Measurements from ENCODE around the gene TWF1.
A peak's percentile ranks its signal among the peaks of the same experiment; 100 is the strongest.

TWF1 gene

DNA sequence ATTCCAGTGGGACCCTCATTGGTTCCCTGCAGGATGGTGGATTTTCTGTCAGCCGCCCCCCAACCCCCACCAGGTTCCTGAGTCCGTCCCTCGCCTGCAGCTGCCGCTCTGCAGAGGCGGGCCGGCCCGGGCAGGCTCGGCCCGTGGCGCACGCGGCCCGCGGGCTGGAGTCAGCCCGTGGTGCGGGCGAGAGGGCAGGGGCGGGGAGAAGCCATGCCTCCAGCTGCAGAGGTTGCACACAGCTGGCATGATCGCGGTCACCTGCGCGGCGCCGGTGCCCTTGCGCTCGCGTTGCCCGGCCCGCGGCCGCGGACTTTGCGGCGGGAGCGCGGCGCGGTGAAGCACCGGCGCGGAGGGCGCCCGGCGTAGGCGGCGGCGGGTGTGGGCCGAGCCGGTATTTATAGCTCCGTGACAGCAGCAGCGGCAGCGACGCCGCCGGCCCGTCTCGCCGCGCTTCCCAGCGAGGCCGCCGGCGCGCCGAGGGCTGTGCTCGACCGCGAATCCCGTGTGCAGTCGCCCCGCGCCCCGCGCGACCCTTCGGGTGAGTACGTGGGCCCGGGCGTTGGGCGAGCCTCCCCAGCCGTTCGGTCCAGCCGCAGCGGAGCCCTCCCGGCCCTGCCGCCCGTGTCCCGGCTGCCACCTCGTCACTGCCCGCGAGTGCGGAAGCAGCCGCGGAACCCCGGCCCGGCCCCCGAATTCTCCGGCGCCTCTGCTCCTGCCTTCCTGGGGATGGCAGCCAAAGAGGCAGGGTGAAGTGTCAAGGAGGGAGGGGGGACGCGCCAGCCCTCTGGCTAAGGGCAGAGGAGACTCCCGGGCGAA lies 29.7 kb upstream of the TWF1 start, which contains the start of gene TMEM117 (continued):
- TF ChIP-seq HOXD13 (CRISPR knock-in tag; IDR thresholded peaks at IDR 0.05; ENCODE audit: borderline replicate concordance) = no peak
- peak; percentile 64 for TF ChIP-seq ZBTB17 (tag by site-specific recombination; IDR thresholded peaks at IDR 0.05)
- no peak for TF ChIP-seq ZNF24 (tag by site-specific recombination; IDR thresholded peaks at IDR 0.05)
- TF ChIP-seq GLIS1 (tag by site-specific recombination; IDR thresholded peaks at IDR 0.05) = no peak
- TF ChIP-seq ZNF433 (tag by site-specific recombination; IDR thresholded peaks at IDR 0.05; ENCODE audit: low read depth) = no peak
- no peak for TF ChIP-seq ZNF571 (tag by site-specific recombination; IDR thresholded peaks at IDR 0.05)
- TF ChIP-seq KLF8 (tag by site-specific recombination; IDR thresholded peaks at IDR 0.05) = no peak
- TF ChIP-seq ZBTB21 (tag by site-specific recombination; IDR thresholded peaks at IDR 0.05) = no peak
- TF ChIP-seq, protein P1, sequence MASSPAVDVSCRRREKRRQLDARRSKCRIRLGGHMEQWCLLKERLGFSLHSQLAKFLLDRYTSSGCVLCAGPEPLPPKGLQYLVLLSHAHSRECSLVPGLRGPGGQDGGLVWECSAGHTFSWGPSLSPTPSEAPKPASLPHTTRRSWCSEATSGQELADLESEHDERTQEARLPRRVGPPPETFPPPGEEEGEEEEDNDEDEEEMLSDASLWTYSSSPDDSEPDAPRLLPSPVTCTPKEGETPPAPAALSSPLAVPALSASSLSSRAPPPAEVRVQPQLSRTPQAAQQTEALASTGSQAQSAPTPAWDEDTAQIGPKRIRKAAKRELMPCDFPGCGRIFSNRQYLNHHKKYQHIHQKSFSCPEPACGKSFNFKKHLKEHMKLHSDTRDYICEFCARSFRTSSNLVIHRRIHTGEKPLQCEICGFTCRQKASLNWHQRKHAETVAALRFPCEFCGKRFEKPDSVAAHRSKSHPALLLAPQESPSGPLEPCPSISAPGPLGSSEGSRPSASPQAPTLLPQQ (tag by site-specific recombination; IDR thresholded peaks at IDR 0.05) = peak; percentile 29; the same call in 1 of the 2 replicates
- TF ChIP-seq, protein P2, sequence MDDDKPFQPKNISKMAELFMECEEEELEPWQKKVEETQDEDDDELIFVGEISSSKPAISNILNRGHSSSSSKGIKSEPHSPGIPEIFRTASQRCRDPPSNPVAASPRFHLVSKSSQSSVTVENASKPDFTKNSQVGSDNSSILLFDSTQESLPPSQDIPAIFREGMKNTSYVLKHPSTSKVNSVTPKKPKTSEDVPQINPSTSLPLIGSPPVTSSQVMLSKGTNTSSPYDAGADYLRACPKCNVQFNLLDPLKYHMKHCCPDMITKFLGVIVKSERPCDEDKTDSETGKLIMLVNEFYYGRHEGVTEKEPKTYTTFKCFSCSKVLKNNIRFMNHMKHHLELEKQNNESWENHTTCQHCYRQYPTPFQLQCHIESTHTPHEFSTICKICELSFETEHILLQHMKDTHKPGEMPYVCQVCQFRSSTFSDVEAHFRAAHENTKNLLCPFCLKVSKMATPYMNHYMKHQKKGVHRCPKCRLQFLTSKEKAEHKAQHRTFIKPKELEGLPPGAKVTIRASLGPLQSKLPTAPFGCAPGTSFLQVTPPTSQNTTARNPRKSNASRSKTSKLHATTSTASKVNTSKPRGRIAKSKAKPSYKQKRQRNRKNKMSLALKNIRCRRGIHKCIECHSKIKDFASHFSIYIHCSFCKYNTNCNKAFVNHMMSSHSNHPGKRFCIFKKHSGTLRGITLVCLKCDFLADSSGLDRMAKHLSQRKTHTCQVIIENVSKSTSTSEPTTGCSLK (tag by site-specific recombination; IDR thresholded peaks at IDR 0.05) = no peak
- TF ChIP-seq ZNF416 (tag by site-specific recombination; IDR thresholded peaks at IDR 0.05) = no peak
- no peak for TF ChIP-seq ZNF132 (tag by site-specific recombination; IDR thresholded peaks at IDR 0.05; ENCODE audit: borderline replicate concordance)
- TF ChIP-seq, protein P3, sequence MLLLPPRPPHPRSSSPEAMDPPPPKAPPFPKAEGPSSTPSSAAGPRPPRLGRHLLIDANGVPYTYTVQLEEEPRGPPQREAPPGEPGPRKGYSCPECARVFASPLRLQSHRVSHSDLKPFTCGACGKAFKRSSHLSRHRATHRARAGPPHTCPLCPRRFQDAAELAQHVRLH (tag by site-specific recombination; IDR thresholded peaks at IDR 0.05) = 0 out of 2 replicates have a peak, but pooled peaks have one; percentile 3
- no peak for TF ChIP-seq ZNF184 (tag by site-specific recombination; IDR thresholded peaks at IDR 0.05)
- TF ChIP-seq ZNF426 (tag by site-specific recombination; IDR thresholded peaks at IDR 0.05) = no peak
- TF ChIP-seq ZNF16 (tag by site-specific recombination; IDR thresholded peaks at IDR 0.05; ENCODE audit: low read depth) = no peak
- TF ChIP-seq YY1 (tag by site-specific recombination; IDR thresholded peaks at IDR 0.05) = no peak; the same call in 1 of the 2 replicates
- TF ChIP-seq ZSCAN16 (tag by site-specific recombination; IDR thresholded peaks at IDR 0.05) = peak; percentile 76
- no peak for TF ChIP-seq ZNF366 (tag by site-specific recombination; conservative IDR thresholded peaks at IDR 0.05)
- TF ChIP-seq, protein P4, sequence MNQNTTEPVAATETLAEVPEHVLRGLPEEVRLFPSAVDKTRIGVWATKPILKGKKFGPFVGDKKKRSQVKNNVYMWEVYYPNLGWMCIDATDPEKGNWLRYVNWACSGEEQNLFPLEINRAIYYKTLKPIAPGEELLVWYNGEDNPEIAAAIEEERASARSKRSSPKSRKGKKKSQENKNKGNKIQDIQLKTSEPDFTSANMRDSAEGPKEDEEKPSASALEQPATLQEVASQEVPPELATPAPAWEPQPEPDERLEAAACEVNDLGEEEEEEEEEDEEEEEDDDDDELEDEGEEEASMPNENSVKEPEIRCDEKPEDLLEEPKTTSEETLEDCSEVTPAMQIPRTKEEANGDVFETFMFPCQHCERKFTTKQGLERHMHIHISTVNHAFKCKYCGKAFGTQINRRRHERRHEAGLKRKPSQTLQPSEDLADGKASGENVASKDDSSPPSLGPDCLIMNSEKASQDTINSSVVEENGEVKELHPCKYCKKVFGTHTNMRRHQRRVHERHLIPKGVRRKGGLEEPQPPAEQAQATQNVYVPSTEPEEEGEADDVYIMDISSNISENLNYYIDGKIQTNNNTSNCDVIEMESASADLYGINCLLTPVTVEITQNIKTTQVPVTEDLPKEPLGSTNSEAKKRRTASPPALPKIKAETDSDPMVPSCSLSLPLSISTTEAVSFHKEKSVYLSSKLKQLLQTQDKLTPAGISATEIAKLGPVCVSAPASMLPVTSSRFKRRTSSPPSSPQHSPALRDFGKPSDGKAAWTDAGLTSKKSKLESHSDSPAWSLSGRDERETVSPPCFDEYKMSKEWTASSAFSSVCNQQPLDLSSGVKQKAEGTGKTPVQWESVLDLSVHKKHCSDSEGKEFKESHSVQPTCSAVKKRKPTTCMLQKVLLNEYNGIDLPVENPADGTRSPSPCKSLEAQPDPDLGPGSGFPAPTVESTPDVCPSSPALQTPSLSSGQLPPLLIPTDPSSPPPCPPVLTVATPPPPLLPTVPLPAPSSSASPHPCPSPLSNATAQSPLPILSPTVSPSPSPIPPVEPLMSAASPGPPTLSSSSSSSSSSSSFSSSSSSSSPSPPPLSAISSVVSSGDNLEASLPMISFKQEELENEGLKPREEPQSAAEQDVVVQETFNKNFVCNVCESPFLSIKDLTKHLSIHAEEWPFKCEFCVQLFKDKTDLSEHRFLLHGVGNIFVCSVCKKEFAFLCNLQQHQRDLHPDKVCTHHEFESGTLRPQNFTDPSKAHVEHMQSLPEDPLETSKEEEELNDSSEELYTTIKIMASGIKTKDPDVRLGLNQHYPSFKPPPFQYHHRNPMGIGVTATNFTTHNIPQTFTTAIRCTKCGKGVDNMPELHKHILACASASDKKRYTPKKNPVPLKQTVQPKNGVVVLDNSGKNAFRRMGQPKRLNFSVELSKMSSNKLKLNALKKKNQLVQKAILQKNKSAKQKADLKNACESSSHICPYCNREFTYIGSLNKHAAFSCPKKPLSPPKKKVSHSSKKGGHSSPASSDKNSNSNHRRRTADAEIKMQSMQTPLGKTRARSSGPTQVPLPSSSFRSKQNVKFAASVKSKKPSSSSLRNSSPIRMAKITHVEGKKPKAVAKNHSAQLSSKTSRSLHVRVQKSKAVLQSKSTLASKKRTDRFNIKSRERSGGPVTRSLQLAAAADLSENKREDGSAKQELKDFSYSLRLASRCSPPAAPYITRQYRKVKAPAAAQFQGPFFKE (tag by site-specific recombination; IDR thresholded peaks at IDR 0.05; ENCODE audit: borderline replicate concordance) = no peak
- no peak for TF ChIP-seq ZNF292 (tag by site-specific recombination; IDR thresholded peaks at IDR 0.05; ENCODE audit: borderline replicate concordance, low read depth)
- TF ChIP-seq ZNF138 (tag by site-specific recombination; IDR thresholded peaks at IDR 0.05; ENCODE audit: borderline replicate concordance) = no peak
- TF ChIP-seq ZNF211 (tag by site-specific recombination; IDR thresholded peaks at IDR 0.05; ENCODE audit: low read depth) = no peak
- no peak for TF ChIP-seq ZNF354C (tag by site-specific recombination; IDR thresholded peaks at IDR 0.05; ENCODE audit: borderline replicate concordance, low read depth)
- TF ChIP-seq ZNF624 (tag by site-specific recombination; IDR thresholded peaks at IDR 0.05) = no peak
- TF ChIP-seq ZNF768 (tag by site-specific recombination; IDR thresholded peaks at IDR 0.05) = no peak
